Astrocyte (in vitro differentiated cells and primary cell): ENCODE measurements around the gene ZBTB1.

ENCODE experiments used
- CTCF ChIP-seq: IDR thresholded peaks from 2 replicates; pipeline ENCODE4 v1.5.1; 2011; ENCODE audit warnings: low read depth, mild to moderate bottlenecking, inconsistent platforms, low read length, moderate library complexity; ENCODE audit not compliant: insufficient read depth
- EZH2 ChIP-seq: IDR thresholded peaks from 2 replicates; pipeline ENCODE4 v1.6.1; 2012; ENCODE audit warnings: mild to moderate bottlenecking, low read length, inconsistent platforms; ENCODE audit not compliant: insufficient read depth

GRCh38 chr14:64474698-64475097, 29.9 kb upstream of the ZBTB1 start:
- no peak for TF ChIP-seq CTCF
- TF ChIP-seq EZH2: no peak
